Measurements from ENCODE around the gene TTC36. TPM values are rescaled to one million over a fixed set of nuclear protein-coding genes. Genes with fewer than 3 reads are reported as not detected.
"Not testable (repeated sequence)": the region's sequence is repeated elsewhere in the genome, so short reads cannot be mapped to it uniquely, and the experiment has no call there.

Gene TTC36
- 1 to 10 TPM in 1 of 4 donors, under 1 TPM in 2, not detected in 1; 0.54 to 1.2 (median 0.59) TPM for total RNA-seq
- under 1 TPM in 2 of 3 donors, not detected in 1; 0.09 TPM for polyA plus RNA-seq
- long read RNA-seq, donor 1: 0 reads
- long read RNA-seq, donor 2, partial matches to known transcripts: 0 of 1 reads
- long read RNA-seq, donor 2, other reads (novel, unspliced or antisense): 1 of 1 reads

GRCh38 chr11:118527109-118527508 lies at the start of gene TTC36:
Gene TTC36 (plus strand): TSS chr11:118527474. CDS start chr11:118527495, 21 bp downstream.
- DNase-seq (no peak), ATAC-seq (no peak)
- Histone ChIP-seq H3K9me3 (no peaks in the 10 kb centered on the region), H3K36me3 (ENCODE audit: insufficient read depth in 1 of 2, low read depth in 1 of 2) (peaks cover 0 to 30% of the 10 kb centered on the region in 2 donors), H3K4me1 (peaks cover 9% of the 10 kb centered on the region), H3K27me3 (ENCODE audit: insufficient read depth in 3 of 3, low read length in 2 of 3) (no peaks in the 10 kb centered on the region), H3K27ac (no peak within 1 kb of the TSS), H3K4me3 (no peak within 1 kb of the TSS)
- intact Hi-C loops (cut with DNase I): no loop called here
- TF ChIP-seq, protein P1, sequence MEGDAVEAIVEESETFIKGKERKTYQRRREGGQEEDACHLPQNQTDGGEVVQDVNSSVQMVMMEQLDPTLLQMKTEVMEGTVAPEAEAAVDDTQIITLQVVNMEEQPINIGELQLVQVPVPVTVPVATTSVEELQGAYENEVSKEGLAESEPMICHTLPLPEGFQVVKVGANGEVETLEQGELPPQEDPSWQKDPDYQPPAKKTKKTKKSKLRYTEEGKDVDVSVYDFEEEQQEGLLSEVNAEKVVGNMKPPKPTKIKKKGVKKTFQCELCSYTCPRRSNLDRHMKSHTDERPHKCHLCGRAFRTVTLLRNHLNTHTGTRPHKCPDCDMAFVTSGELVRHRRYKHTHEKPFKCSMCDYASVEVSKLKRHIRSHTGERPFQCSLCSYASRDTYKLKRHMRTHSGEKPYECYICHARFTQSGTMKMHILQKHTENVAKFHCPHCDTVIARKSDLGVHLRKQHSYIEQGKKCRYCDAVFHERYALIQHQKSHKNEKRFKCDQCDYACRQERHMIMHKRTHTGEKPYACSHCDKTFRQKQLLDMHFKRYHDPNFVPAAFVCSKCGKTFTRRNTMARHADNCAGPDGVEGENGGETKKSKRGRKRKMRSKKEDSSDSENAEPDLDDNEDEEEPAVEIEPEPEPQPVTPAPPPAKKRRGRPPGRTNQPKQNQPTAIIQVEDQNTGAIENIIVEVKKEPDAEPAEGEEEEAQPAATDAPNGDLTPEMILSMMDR (IDR thresholded peaks at IDR 0.05): no peak
- 61 to 67% (median 65%) methylated on average over 3 of the region's 3 CpGs for WGBS, 3 donors

- not testable (repeated sequence) for H3K27ac ChIP-seq; H3K27me3 ChIP-seq (ENCODE audit: insufficient read depth in 3 of 3, low read length in 2 of 3); ATAC-seq; H3K4me1 ChIP-seq; H3K9me3 ChIP-seq; DNase-seq; H3K4me3 ChIP-seq
- 97 to 98% (median 98%) methylated on average over 1 of the region's 1 CpG for WGBS, 3 donors
- intact Hi-C loops (cut with DNase I): loop anchor here in 1 of 2 donors (10.0 kb wide), 1 partner anchor 186 kb away; no protein-coding TSS in a partner anchor
- H3K36me3 ChIP-seq (ENCODE audit: insufficient read depth in 1 of 2, low read depth in 1 of 2): peaks cover 6 to 100% of the 10 kb centered on the region in 2 donors
Measured at GRCh38 chr11:118481238-118481637, 46.0 kb upstream of the TTC36 start.

GRCh38 chr11:118484405-118484804 lies 42.9 kb upstream of the TTC36 start:
- peaks cover 4 to 100% of the 10 kb centered on the region in 2 donors for H3K36me3 ChIP-seq (ENCODE audit: insufficient read depth in 1 of 2, low read depth in 1 of 2)

DNA sequence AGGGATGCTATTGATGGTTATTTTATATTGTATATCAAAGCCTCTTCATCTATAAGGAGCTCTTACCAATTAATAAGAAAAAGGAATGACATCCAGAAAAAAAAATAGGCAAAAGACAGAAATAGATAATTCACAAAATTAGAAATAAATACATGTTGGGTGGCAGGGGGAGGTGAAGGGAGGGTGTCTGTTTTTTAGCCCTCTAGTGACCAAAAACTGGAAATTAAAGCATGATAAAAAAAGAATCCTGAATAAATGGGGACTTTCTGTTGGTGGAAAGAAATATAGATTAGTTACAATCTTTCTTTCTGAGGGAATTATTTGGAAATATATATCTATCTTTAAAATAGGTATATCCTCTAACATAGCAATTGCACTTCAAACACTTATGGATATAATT lies 42.0 kb upstream of the TTC36 start:
- no peaks in the 10 kb centered on the region for H3K9me3 ChIP-seq
- no peaks in the 10 kb centered on the region for H3K27me3 ChIP-seq (ENCODE audit: insufficient read depth in 3 of 3, low read length in 2 of 3)
- H3K4me3 ChIP-seq: no peak overlapping the region
- intact Hi-C loops (cut with DNase I): loop anchor here (5.0 to 10.0 kb wide), 3 partner anchors 83 to 288 kb away; partner anchors contain the start of gene ATP5MG (in 2 of the 2)
- H3K27ac ChIP-seq: no peak overlapping the region
- no peak for ATAC-seq
- peaks cover 7 to 100% of the 10 kb centered on the region in 2 donors for H3K36me3 ChIP-seq (ENCODE audit: insufficient read depth in 1 of 2, low read depth in 1 of 2)
- H3K4me1 ChIP-seq: no peaks in the 10 kb centered on the region
- DNase-seq: no peak
- TF ChIP-seq, protein P1 (IDR thresholded peaks at IDR 0.05): no peak

More at GRCh38 chr11:118484405-118484804, 42.9 kb upstream of the TTC36 start:
- Histone ChIP-seq H3K27ac (no peak overlapping the region), H3K9me3 (no peaks in the 10 kb centered on the region), H3K4me3 (no peak overlapping the region), H3K4me1 (no peaks in the 10 kb centered on the region), H3K27me3 (ENCODE audit: insufficient read depth in 3 of 3, low read length in 2 of 3) (no peaks in the 10 kb centered on the region)
- ATAC-seq: no peak
- no peak for DNase-seq
- TF ChIP-seq, protein P1 (IDR thresholded peaks at IDR 0.05): no peak
- intact Hi-C loops (cut with DNase I): loop anchor here in 1 of 2 donors (10.0 kb wide), 1 partner anchor 190 kb away; no protein-coding TSS in a partner anchor
- WGBS, 3 donors: 76 to 92% (median 76%) methylated on average over 3 of the region's 3 CpGs

GRCh38 chr11:118488480-118489109 lies 38.7 kb upstream of the TTC36 start:
- ATAC-seq (peak; percentile 61 to 89 (median 69)), DNase-seq (peak; percentile 56 to 73)
- no peak overlapping the region for H3K27ac ChIP-seq
- H3K9me3 ChIP-seq: no peaks in the 10 kb centered on the region
- H3K4me1 ChIP-seq: no peaks in the 10 kb centered on the region
- 27 to 29% (median 29%) methylated on average over 7 of the region's 7 CpGs for WGBS, 3 donors
- no peaks in the 10 kb centered on the region for H3K27me3 ChIP-seq (ENCODE audit: insufficient read depth in 3 of 3, low read length in 2 of 3)
- TF ChIP-seq, protein P1 (IDR thresholded peaks at IDR 0.05): peak; percentile 76
- no peak overlapping the region for H3K4me3 ChIP-seq
- peaks cover 7 to 100% of the 10 kb centered on the region in 2 donors for H3K36me3 ChIP-seq (ENCODE audit: insufficient read depth in 1 of 2, low read depth in 1 of 2)
- intact Hi-C loops (cut with DNase I): loop anchor here (2.0 to 10.0 kb wide), 5 partner anchors 86 to 344 kb away; partner anchors contain the start of gene ATP5MG (in 2 of the 2)
